AG04450 (cell line): ENCODE data around the gene PLEKHG4B. TPM values are rescaled to one million over a fixed set of nuclear protein-coding genes. Genes with fewer than 3 reads are reported as not detected.

ENCODE experiments used
- CTCF ChIA-PET: fragments of 300-600, 350-600 bp; formaldehyde crosslinking; extraction: SDS; loops from one replicate; lab custom pipeline; 2022; ENCODE audit warnings: antibody characterized with exemption, inconsistent platforms; lab: Charles Lee
- POLR2A ChIA-PET: fragments of 350-600 bp; formaldehyde crosslinking; extraction: SDS; loops from one replicate; lab custom pipeline; 2021; ENCODE audit warnings: antibody characterized with exemption, inconsistent platforms; lab: Yijun Ruan, JAX
- DNase-seq: peaks from one replicate; pipeline ENCODE4 v3.0.0-alpha.2; 2011; ENCODE audit warnings: low read depth, low spot score
- H3K27ac ChIP-seq: one replicate; pipeline ENCODE4 v1.5.1; 2012; ENCODE audit warnings: low read depth, low read length, control low read depth
- H3K27me3 ChIP-seq: one replicate; pipeline ENCODE4 v1.6.0; 2012; ENCODE audit warnings: low read length; ENCODE audit not compliant: control insufficient read depth, insufficient read depth
- H3K4me3 ChIP-seq: 2 replicates; pipeline ENCODE4 v1.5.1; 2011; ENCODE audit warnings: mild to moderate bottlenecking, low read depth, low read length, control low read depth
- H3K9me3 ChIP-seq: 2 replicates; pipeline ENCODE4 v1.5.1; 2012; ENCODE audit warnings: low read length; ENCODE audit not compliant: control insufficient read depth, insufficient read depth
- polyA plus RNA-seq: library from polyadenylated mRNA; depleted of rRNA; stranded (reverse); fragments of >200 nt; gene quantifications from 2 replicates; pipeline ENCODE4 v1.2.3, GENCODE V29; 2011
- TF ChIP-seq, protein P1 (sequence below): IDR thresholded peaks from 2 replicates; pipeline ENCODE4 v1.5.1; 2011; ENCODE audit warnings: low read depth, low read length, control low read depth, inconsistent platforms

Gene PLEKHG4B
- polyA plus RNA-seq, 1 experiment, result 0.24 TPM

DNA sequence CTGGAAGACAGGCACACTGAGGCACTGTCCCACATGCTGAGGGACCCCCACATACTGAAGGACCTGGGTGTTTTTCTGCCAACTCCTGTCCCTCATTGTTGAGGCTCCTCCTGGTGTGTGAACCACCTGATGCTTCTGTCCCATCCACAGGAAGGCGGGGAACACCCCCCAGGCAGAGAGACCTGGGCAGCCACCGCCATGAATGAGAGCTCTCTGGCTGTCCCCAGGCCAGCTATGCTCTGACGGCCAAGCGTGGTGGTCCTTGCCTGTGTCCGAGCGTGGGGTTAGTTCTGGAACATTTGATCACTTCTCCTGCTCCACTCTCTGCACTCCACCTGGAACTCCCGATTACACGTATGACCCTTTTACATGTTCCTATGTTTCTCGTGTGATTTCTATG lies 87.4 kb downstream of the PLEKHG4B start:
- CTCF ChIA-PET, result interaction anchor here (1.2 kb wide), 1 partner anchor 9 kb away, joined by 7 read pairs; no protein-coding TSS in a partner anchor
- H3K27me3 ChIP-seq, result peaks cover 12% of the 10 kb centered on the region
- TF ChIP-seq, protein P1, sequence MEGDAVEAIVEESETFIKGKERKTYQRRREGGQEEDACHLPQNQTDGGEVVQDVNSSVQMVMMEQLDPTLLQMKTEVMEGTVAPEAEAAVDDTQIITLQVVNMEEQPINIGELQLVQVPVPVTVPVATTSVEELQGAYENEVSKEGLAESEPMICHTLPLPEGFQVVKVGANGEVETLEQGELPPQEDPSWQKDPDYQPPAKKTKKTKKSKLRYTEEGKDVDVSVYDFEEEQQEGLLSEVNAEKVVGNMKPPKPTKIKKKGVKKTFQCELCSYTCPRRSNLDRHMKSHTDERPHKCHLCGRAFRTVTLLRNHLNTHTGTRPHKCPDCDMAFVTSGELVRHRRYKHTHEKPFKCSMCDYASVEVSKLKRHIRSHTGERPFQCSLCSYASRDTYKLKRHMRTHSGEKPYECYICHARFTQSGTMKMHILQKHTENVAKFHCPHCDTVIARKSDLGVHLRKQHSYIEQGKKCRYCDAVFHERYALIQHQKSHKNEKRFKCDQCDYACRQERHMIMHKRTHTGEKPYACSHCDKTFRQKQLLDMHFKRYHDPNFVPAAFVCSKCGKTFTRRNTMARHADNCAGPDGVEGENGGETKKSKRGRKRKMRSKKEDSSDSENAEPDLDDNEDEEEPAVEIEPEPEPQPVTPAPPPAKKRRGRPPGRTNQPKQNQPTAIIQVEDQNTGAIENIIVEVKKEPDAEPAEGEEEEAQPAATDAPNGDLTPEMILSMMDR, result no peak
- POLR2A ChIA-PET, result no interaction called here
- no peak overlapping the region for H3K4me3 ChIP-seq
- no peaks in the 10 kb centered on the region; the same call in 1 of the 2 replicates for H3K9me3 ChIP-seq
- no peak overlapping the region for H3K27ac ChIP-seq
- no peak for DNase-seq

DNA sequence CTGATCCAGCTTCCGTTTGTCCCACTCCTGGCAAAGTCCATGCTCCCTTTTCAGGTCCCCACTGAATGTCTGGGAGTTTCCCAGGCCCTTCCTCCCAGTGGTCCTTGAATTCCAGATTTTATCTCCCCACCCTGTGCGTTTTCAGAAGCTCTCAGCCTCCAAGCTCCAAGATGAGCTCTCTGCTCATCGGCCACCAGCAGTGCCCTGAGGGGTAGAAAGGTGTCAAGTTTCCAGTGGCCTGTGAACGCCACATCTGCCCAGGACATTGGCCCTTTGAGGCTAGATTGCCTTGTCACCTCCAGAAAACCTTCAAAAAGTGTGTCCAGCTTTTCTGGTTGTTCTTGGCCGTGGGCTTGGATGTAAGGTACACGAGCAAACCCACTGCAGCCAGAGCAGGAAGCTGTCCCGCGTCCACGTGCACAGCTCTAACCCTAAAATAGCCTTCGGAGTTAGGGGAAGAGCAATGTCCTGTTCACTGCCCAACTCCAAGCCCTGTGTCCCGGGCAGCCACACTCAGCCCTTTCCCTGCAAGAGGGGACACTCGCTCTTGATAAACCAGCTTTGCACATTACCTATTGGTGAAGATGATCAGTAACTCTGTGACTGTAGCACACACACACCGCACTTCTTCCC lies 88.4 kb downstream of the PLEKHG4B start:
- Histone ChIP-seq H3K27ac (no peak overlapping the region), H3K27me3 (peaks cover 12% of the 10 kb centered on the region), H3K4me3 (no peak overlapping the region), H3K9me3 (no peaks in the 10 kb centered on the region; the same call in 1 of the 2 replicates)
- ChIA-PET POLR2A (no interaction called here), CTCF (no interaction called here)
- TF ChIP-seq, protein P1, result no peak
- DNase-seq, result no peak

DNA sequence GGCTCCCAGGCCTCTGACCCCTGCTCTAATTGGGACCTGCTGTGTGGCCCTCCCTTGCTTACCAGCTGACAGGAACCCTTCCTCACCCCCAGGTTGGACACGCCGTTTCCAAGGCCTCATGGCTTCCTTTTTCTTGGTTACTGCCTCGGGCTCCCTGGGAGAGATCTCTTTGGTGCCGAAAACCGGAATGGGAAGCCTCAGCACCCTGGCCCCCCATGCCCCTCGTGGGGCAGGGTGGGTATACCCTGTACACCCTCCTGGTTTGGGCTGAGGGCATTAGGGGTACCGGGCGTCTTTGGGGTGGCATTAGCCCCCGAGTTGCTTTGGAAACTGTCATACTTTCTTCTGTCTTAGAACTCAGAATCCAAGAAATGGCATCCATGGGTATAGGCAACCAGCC lies 89.2 kb downstream of the PLEKHG4B start:
- Histone ChIP-seq H3K27ac (no peak overlapping the region), H3K9me3 (no peaks in the 10 kb centered on the region; the same call in 1 of the 2 replicates), H3K27me3 (peaks cover 12% of the 10 kb centered on the region), H3K4me3 (no peak overlapping the region)
- no peak for DNase-seq
- ChIA-PET CTCF (no interaction called here), POLR2A (no interaction called here)
- TF ChIP-seq, protein P1, result no peak

DNA sequence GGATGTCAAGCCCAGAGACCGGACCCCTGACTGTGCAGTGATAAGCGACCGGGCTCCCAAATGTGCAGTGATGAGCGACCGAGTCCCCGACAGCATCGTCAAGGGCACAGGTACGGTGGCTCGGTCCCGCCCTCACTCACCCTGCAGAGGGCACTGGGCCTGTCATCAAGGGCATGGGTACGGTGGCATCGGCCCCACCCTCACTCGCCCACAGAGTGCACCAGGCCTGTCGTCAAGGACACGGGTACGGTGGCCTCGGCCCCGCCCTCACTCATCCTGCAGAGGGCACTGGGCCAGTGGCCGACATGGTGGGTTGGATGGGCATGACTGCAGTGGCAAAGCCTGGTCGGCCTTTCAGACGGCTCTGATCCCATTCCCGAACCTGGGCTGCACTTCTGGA lies 89.6 kb downstream of the PLEKHG4B start:
- no peak for DNase-seq
- Histone ChIP-seq H3K27ac (no peak overlapping the region), H3K9me3 (no peaks in the 10 kb centered on the region; the same call in 1 of the 2 replicates), H3K27me3 (peaks cover 12% of the 10 kb centered on the region), H3K4me3 (no peak overlapping the region)
- ChIA-PET CTCF (no interaction called here), POLR2A (no interaction called here)
- TF ChIP-seq, protein P1, result no peak

DNA sequence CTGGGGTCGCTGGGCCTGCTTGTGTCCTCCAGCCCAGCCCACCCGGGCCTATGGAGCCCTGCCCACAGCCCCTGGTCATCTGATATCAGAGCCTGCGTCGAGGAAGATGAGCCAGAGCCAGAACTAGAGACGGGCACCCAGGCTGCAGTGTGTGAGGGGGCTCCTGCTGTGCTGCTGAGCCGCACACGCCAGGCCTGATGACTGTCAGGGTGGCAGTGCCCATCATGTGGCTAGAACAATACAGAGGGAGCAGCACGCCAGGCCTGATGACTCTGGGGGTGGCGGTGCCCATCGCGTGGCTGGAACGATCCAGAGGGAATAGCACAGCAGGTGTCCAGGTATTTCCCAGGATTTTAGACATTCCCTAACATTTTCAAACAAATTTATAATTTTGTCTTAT lies 90.2 kb downstream of the PLEKHG4B start:
- TF ChIP-seq, protein P1, result no peak
- POLR2A ChIA-PET, result no interaction called here
- CTCF ChIA-PET, result no interaction called here

More for the DNA sequence above, 90.2 kb downstream of the PLEKHG4B start:
- no peak for DNase-seq
- Histone ChIP-seq H3K4me3 (no peak overlapping the region), H3K27me3 (peaks cover 12% of the 10 kb centered on the region), H3K9me3 (no peaks in the 10 kb centered on the region; the same call in 1 of the 2 replicates), H3K27ac (no peak overlapping the region)
